Activated CD4-positive, alpha-beta T cell treated with anti-CD3 and anti-CD28 coated beads, Interleukin-2, amount 50 U/mL, for 24 hours (primary cell): ENCODE results near the gene CCDC61.

Experiments
- DNase-seq, 2 donors: peaks; one replicate each; pipeline ENCODE4 v3.0.0-alpha.2; 2020; ENCODE audit warnings: low read depth in 1 of 2, low spot score in 1 of 2

CCDC61 gene

GRCh38 chr19:45973553-45974338 lies 21.5 kb upstream of the CCDC61 start, which contains the start of gene NOVA2:
Gene NOVA2, minus strand, starts transcription at chr19:45973865. Its CDS starts 514 bp downstream, at chr19:45973351.
- DNase-seq = no peak

GRCh38 chr19:45975306-45976070 lies 19.8 kb upstream of the CCDC61 start:
- DNase-seq = no peak

GRCh38 chr19:45976178-45976577 lies 19.1 kb upstream of the CCDC61 start:
- no peak for DNase-seq

- no peak for DNase-seq
Measured at GRCh38 chr19:45978156-45978555, 17.1 kb upstream of the CCDC61 start.

- DNase-seq = no peak
Measured at GRCh38 chr19:45981350-45981749, 13.9 kb upstream of the CCDC61 start.

GRCh38 chr19:45985321-45985720 lies 9.9 kb upstream of the CCDC61 start:
- no peak for DNase-seq

- DNase-seq = no peak
Measured at GRCh38 chr19:45990113-45990728, 5.0 kb upstream of the CCDC61 start.

- DNase-seq = no peak
Measured at GRCh38 chr19:45994456-45994997, 740 bp upstream of the CCDC61 start.

GRCh38 chr19:45995715-45996385 lies 583 bp downstream of the CCDC61 start:
- DNase-seq = no peak

GRCh38 chr19:45996933-45997332 lies 1.7 kb downstream of the CCDC61 start:
- DNase-seq = no peak

GRCh38 chr19:45998834-45999233 lies 3.6 kb downstream of the CCDC61 start:
- no peak for DNase-seq

GRCh38 chr19:45999653-46000121 lies 4.4 kb downstream of the CCDC61 start:
- no peak for DNase-seq

GRCh38 chr19:46000491-46001246 lies 5.4 kb downstream of the CCDC61 start:
- peak; percentile 24 to 46 for DNase-seq

GRCh38 chr19:46002678-46003275 lies 7.5 kb downstream of the CCDC61 start:
- no peak for DNase-seq

GRCh38 chr19:46006411-46006810 lies 11.1 kb downstream of the CCDC61 start:
- DNase-seq = no peak

GRCh38 chr19:46009530-46010510 lies 14.6 kb downstream of the CCDC61 start:
- DNase-seq = peak; percentile 38 to 53

- no peak for DNase-seq
Measured at GRCh38 chr19:46014534-46014933, 19.3 kb downstream of the CCDC61 start.

- DNase-seq = peak; percentile 32 to 43
Measured at GRCh38 chr19:46014941-46015686, 19.8 kb downstream of the CCDC61 start.
